LoVo (cell line): ENCODE results near the gene RGMA.
A peak's percentile ranks its signal among the peaks of the same experiment; 100 is the strongest.

Source experiments
- DNase-seq: peaks from one replicate; pipeline ENCODE4 v3.0.0-alpha.2; 2016; ENCODE audit warnings: low spot score

Gene RGMA, protein sequence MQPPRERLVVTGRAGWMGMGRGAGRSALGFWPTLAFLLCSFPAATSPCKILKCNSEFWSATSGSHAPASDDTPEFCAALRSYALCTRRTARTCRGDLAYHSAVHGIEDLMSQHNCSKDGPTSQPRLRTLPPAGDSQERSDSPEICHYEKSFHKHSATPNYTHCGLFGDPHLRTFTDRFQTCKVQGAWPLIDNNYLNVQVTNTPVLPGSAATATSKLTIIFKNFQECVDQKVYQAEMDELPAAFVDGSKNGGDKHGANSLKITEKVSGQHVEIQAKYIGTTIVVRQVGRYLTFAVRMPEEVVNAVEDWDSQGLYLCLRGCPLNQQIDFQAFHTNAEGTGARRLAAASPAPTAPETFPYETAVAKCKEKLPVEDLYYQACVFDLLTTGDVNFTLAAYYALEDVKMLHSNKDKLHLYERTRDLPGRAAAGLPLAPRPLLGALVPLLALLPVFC

GRCh38 chr15:93088981-93089726 is at the start of gene RGMA:
Gene RGMA (minus strand): TSS chr15:93089211. CDS start chr15:93088932, 279 bp downstream.
- no peak for DNase-seq

DNA sequence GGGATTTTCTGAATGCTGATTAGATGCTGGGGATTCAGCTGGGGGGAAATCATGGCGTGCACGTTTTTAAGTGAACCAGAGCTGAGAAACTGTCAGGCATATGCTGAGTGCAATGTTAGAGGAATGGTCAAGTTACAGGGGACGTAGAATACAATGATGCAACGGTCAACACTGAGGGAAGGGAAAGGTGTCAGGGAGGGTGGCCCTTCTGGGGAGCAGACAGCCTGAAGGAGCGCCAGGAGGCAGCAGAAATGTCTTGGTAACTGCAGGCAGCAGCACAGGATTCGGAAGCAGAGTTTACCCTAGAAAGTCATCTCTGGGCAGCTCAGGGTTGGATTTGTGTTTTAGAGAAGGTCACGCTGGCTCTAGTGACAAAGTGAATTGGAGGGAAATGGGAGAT is 47.6 kb upstream of the RGMA start:
- no peak for DNase-seq

DNA sequence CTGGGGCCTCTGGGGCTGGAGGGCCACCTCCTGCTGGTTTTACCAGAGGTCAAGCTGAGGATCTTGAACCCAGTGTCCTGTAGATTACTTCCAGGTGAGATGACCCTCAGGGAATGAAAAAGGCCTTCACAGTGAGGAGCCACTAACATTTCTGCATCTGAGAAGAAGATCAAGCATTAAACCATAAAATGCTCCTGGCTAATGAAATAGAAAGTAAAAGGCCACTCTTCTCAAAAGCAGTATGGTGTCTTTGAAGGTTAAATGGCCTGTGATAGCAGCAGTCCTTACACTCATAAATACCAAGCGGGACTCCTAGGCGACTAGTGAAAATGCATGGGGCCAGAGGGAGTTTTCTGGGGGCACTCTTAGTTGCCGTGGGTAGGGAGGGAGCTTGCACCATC is 47.0 kb upstream of the RGMA start:
- DNase-seq: no peak

- no peak for DNase-seq
Measured at GRCh38 chr15:93135459-93135858, 46.4 kb upstream of the RGMA start.

- no peak for DNase-seq
Measured at GRCh38 chr15:93131485-93132095, 42.6 kb upstream of the RGMA start.

GRCh38 chr15:93129702-93130488 is 40.9 kb upstream of the RGMA start:
- no peak for DNase-seq

- DNase-seq: no peak
Measured at GRCh38 chr15:93127286-93127685, 38.3 kb upstream of the RGMA start.

DNA sequence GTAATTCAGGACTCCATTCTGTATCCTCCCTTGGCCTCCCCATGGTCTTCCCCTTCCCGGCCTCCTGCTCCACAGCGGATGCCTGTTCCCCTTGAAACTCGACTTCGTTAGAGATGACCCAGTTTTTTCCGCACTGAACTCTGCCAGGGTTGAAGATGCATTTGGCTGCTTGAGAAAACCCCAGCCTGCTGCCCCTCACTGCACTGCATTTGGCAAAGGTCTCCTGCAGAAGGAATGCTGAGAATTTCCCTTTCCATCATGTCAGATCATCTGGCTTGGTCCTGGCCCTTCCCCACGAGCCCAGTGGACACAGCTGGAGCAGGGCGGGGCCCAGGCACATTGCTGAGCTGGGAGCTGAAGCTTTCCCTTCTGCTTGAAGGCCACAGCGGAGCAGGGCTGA is 37.6 kb upstream of the RGMA start:
- no peak for DNase-seq

DNA sequence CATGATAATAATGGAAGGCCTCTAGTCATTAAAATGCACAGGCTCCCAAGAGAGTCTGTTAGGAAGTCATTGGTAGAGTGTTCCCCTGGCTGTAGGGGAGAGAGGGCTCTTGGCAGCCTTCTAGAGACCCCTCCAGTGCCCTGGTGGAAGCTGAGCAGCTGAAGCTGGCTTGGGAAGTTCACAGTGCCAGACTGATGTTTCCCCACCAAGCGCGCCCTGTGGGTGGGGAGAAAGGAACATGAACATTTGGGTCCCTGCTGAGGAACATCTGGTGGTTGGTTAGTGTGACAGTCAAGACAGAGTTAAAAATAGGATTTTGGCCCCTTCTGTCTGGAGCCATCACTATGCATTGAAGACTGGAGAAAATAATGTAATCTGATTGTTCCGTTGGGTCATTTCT is 37.1 kb upstream of the RGMA start:
- DNase-seq: no peak

DNA sequence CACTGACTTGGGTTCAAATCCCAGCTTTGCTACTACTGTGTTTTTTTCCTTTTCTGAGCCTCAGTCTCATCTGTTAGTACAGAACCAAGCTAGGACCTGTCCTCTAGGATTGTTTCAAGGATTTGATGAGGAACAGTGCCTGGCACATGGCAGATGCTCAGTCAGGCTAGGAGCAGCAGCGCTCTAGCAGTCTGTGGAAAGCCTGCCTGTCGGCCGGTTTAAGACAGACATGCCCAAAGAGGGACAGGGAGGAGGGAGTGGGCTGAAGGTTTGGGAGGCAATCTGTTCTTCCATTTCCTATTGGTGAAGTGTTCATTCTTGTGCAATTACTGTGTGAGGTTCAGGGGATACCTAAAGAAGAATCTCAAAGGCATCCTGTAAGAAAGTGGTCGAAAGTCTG is 35.1 kb upstream of the RGMA start:
- DNase-seq: no peak

DNA sequence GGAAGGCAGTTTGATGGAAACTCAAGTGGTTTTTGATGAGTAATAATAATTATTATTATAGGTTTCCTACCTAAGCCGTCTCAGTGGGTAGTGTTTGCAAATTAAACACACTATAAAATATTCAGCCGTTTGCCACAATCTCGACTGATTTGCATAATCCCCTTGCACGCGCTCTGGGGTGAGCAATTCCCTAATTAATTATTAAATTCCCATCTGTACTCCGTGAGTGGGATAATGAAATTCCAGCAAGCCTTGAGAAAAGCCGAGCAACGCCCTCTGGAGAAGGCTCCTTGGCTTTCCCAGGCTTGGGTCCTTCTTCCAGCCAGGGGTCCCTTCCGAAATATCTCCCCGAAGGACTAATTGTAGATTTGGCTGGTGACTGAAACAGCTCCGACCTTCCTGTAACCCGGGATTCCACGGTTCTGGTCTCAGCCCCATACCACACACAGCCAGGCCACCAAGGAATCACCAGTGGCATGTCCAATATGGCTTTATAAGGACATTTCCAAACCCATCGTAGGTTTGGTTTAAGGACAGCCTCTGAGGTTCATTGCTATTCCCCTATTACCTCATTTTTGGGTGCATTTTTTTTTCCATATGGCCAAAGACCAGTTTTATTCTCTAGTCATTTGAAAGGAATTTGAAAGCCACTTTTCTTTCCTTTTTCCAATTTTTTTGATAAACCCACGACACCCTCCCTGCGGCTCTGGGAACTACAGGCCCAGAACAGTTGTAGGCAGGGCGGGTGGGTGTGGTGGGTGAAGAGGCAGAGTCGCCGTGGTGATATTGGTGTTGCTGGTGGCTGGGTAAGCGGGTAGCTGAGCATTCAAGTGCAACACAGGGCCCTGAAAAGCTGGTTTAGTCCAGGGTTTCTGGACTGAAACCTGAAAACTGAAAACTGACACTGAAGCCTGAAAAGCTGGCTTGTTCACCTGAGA is 33.2 kb upstream of the RGMA start:
- DNase-seq: no peak

GRCh38 chr15:93121107-93121506 is 32.1 kb upstream of the RGMA start:
- DNase-seq: no peak

DNA sequence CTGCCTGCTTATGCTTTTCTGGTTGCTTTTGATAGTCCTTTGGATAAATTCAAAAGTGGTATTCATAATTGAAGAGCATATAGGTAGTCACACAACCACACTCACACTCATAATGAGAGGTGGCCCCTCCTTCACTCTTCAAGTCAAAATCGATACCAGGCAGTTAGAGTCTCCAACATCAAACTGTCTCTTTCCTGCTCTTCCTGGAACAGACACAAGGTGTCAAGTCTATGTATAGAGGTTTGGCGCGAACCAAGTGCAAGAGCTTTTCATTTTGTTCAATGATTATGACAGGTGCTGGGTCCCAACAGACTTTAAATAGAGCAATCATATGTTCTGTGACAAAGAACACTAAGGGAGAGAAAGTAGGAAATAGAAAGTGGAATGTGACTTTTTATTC is 29.9 kb upstream of the RGMA start:
- DNase-seq: no peak

- DNase-seq: peak; percentile 25
Measured at GRCh38 chr15:93111451-93111850, 22.4 kb upstream of the RGMA start.

- no peak for DNase-seq
Measured at GRCh38 chr15:93110502-93111040, 21.6 kb upstream of the RGMA start.

DNA sequence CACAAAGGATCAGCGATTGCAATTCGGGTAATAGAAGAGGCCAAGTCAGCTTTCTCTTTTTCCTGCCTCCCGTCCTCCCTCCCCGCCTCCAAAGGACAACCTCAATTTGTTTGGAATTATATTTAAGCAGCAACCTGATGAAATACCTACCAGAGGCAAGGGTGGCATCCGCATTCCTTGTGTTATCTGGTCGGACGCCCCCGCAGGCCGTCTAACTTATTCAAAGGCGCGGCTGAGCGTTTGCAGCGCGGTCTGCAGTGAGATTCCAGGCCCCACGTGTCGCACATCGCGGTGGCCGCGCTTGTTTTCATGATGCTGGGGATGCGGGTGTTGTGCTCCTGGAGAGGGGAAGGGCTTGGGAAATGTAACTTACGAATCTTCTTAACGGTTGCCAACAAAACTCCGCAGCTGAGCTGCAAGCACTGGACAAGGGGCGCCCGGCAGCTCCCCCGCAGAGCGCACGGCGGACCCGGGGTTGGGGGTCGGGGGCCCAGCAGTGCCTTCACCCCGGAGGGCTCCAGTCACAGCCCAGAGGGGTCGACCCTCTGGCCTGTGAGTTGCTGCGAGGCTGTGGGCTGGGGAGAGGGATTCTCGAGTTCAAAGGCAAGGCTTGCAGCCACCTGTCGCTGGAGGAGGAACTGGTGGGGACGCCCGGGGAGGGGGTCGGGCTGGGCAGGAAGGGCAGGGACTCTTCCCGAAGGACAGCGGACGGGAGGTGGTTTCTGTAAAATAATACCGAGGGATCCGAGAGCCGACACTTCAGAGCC is 20.5 kb upstream of the RGMA start:
- no peak for DNase-seq

DNA sequence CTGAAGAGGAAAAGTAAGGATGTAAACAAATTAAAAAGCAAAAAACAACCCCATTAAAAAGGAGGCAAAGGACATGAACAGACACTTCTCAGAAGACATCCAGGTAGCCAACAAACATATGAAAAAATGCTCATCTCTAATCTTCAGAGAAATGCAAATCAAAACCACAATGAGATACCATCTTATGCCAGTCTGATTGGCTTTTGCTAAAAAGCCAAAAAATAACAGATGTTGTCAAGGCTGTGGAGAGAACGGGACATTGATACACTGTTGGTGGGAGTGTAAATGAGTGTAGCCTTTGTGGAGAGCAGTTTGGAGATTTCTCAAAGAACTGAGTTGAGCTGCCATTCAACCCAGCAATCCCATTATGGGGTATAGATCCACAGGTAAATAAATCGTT is 18.6 kb upstream of the RGMA start:
- DNase-seq: no peak

DNA sequence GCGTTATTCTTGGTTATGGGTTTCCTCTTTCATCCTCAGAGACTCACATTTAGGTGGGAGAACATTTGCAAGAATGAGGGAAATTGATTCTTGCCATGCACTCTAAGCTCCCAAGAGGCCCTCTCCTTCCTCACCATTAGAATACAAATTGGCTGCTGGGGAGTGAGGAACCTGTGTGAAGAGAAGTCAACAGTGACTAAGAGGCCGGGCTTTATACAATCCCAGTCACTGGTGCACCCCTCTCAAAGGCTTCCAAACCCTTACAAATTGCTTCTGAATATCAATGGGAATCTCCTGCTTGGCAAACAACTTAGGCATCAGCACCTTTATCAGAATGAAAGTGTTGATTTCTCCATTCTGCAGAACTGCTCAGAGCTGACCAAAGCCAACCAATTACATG is 16.5 kb upstream of the RGMA start:
- DNase-seq: no peak

- no peak for DNase-seq
Measured at GRCh38 chr15:93103823-93104222, 14.8 kb upstream of the RGMA start.

- no peak for DNase-seq
Measured at GRCh38 chr15:93102211-93102610, 13.2 kb upstream of the RGMA start.
